SK-N-SH treated with all-trans-retinoic acid at 6 μM for 48 hours (cell line): Measurements from ENCODE around the gene RHOC.

Source experiments
- ARNTL ChIP-seq: fragments of 450-650 bp; formaldehyde crosslinking; IDR thresholded peaks from 2 replicates; pipeline ENCODE4 v1.5.0; 2020; ENCODE audit warnings: low read depth, mild to moderate bottlenecking, moderate library complexity, borderline replicate concordance
- BACH2 ChIP-seq: fragments of 250-450 bp; sonication (Bioruptor Pico); IDR thresholded peaks from 2 replicates; pipeline ENCODE4 v1.9.0; 2021; ENCODE audit warnings: mild to moderate bottlenecking, borderline replicate concordance
- ESRRG ChIP-seq: fragments of 250-450 bp; sonication (Bioruptor Pico); IDR thresholded peaks from 2 replicates; pipeline ENCODE4 v1.6.1; 2021; ENCODE audit warnings: mild to moderate bottlenecking
- GLIS3 ChIP-seq: fragments of 250-450 bp; sonication (Bioruptor Pico); IDR thresholded peaks from 2 replicates; pipeline ENCODE4 v1.5.0; 2020; ENCODE audit warnings: mild to moderate bottlenecking, moderate library complexity
- OSR1 ChIP-seq: fragments of 250-450 bp; sonication (Bioruptor Pico); IDR thresholded peaks from 2 replicates; pipeline ENCODE4 v1.8.0; 2022; ENCODE audit warnings: moderate library complexity, mild to moderate bottlenecking, inconsistent platforms
- PPARA ChIP-seq: fragments of 250-450 bp; sonication (Bioruptor Pico); IDR thresholded peaks from 2 replicates; pipeline ENCODE4 v1.5.0; 2020; ENCODE audit warnings: mild to moderate bottlenecking, borderline replicate concordance
- RARB ChIP-seq: fragments of 250-450 bp; sonication (Bioruptor Pico); IDR thresholded peaks from 2 replicates; pipeline ENCODE4 v1.8.0; 2021; ENCODE audit warnings: mild to moderate bottlenecking, moderate library complexity
- ZFP3 ChIP-seq: fragments of 250-450 bp; sonication (Bioruptor Pico); IDR thresholded peaks from 2 replicates; pipeline ENCODE4 v1.5.0; 2020; ENCODE audit warnings: mild to moderate bottlenecking, moderate library complexity
- ZFP30 ChIP-seq: fragments of 450-650 bp; formaldehyde crosslinking; IDR thresholded peaks from 2 replicates; pipeline ENCODE4 v1.5.0; 2022; ENCODE audit warnings: mild to moderate bottlenecking, moderate library complexity
- ZNF565 ChIP-seq: fragments of 450-650 bp; formaldehyde crosslinking; conservative IDR thresholded peaks from 2 replicates; pipeline ENCODE4 v1.5.0; 2020; ENCODE audit warnings: low read depth, mild to moderate bottlenecking, moderate library complexity
- TF ChIP-seq, protein P1 (sequence below): fragments of 250-450 bp; sonication (Bioruptor Pico); IDR thresholded peaks from 2 replicates; pipeline ENCODE4 v1.5.0; 2020; ENCODE audit warnings: mild to moderate bottlenecking, moderate library complexity
- TF ChIP-seq, protein P2 (sequence below): fragments of 250-450 bp; sonication (Bioruptor Pico); IDR thresholded peaks from 2 replicates; pipeline ENCODE4 v1.5.1; 2020; ENCODE audit warnings: low read depth, mild to moderate bottlenecking, moderate library complexity
- TF ChIP-seq, protein P3 (sequence below): fragments of 250-450 bp; sonication (Bioruptor Pico); IDR thresholded peaks from 2 replicates; pipeline ENCODE4 v1.8.0; 2020; ENCODE audit warnings: mild to moderate bottlenecking, moderate library complexity, borderline replicate concordance
- TF ChIP-seq, protein P4 (sequence below): fragments of 250-450 bp; sonication (Bioruptor Pico); IDR thresholded peaks from 2 replicates; pipeline ENCODE4 v1.8.0; 2021; ENCODE audit warnings: low read depth, mild to moderate bottlenecking, moderate library complexity, borderline replicate concordance

DNA sequence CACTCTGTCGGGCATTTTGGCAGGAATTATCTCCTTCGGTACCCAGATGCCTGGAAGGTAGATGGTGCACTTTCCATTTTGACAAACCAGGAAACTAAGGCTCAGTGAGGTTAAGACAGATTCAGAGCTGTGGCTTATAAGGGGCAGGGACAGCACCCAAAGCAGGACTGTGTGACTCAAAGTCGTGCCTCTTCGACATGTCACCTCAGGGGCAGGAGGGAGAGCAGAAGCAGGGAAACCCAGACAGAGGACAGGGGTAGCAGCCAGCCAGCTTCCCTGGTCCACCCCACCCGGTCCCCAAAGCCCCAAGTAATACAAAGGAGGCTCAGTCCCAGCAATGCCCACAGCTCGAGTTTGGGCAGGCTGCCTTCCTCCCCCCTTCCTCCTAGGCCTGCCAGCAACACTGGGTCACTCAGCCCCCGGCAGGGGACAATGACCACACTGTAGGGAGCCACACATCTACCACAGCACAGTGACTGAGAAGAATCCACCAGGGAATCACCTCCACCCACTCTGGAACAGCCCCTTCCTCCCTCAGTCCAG lies 2.5 kb downstream of the RHOC start:
- TF ChIP-seq BACH2 (CRISPR knock-in tag) (no peak), ZNF565 (CRISPR knock-in tag) (no peak), ZFP30 (CRISPR knock-in tag) (no peak), GLIS3 (CRISPR knock-in tag) (no peak), PPARA (CRISPR knock-in tag) (no peak), ARNTL (CRISPR knock-in tag) (no peak), ZFP3 (CRISPR knock-in tag) (no peak), RARB (CRISPR knock-in tag) (no peak), ESRRG (no peak), OSR1 (no peak)
- TF ChIP-seq, protein P1, sequence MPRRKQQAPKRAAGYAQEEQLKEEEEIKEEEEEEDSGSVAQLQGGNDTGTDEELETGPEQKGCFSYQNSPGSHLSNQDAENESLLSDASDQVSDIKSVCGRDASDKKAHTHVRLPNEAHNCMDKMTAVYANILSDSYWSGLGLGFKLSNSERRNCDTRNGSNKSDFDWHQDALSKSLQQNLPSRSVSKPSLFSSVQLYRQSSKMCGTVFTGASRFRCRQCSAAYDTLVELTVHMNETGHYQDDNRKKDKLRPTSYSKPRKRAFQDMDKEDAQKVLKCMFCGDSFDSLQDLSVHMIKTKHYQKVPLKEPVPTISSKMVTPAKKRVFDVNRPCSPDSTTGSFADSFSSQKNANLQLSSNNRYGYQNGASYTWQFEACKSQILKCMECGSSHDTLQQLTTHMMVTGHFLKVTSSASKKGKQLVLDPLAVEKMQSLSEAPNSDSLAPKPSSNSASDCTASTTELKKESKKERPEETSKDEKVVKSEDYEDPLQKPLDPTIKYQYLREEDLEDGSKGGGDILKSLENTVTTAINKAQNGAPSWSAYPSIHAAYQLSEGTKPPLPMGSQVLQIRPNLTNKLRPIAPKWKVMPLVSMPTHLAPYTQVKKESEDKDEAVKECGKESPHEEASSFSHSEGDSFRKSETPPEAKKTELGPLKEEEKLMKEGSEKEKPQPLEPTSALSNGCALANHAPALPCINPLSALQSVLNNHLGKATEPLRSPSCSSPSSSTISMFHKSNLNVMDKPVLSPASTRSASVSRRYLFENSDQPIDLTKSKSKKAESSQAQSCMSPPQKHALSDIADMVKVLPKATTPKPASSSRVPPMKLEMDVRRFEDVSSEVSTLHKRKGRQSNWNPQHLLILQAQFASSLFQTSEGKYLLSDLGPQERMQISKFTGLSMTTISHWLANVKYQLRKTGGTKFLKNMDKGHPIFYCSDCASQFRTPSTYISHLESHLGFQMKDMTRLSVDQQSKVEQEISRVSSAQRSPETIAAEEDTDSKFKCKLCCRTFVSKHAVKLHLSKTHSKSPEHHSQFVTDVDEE: no peak
- TF ChIP-seq, protein P2, sequence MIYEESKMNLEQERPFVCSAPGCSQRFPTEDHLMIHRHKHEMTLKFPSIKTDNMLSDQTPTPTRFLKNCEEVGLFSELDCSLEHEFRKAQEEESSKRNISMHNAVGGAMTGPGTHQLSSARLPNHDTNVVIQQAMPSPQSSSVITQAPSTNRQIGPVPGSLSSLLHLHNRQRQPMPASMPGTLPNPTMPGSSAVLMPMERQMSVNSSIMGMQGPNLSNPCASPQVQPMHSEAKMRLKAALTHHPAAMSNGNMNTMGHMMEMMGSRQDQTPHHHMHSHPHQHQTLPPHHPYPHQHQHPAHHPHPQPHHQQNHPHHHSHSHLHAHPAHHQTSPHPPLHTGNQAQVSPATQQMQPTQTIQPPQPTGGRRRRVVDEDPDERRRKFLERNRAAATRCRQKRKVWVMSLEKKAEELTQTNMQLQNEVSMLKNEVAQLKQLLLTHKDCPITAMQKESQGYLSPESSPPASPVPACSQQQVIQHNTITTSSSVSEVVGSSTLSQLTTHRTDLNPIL (CRISPR knock-in tag): no peak
- TF ChIP-seq, protein P3, sequence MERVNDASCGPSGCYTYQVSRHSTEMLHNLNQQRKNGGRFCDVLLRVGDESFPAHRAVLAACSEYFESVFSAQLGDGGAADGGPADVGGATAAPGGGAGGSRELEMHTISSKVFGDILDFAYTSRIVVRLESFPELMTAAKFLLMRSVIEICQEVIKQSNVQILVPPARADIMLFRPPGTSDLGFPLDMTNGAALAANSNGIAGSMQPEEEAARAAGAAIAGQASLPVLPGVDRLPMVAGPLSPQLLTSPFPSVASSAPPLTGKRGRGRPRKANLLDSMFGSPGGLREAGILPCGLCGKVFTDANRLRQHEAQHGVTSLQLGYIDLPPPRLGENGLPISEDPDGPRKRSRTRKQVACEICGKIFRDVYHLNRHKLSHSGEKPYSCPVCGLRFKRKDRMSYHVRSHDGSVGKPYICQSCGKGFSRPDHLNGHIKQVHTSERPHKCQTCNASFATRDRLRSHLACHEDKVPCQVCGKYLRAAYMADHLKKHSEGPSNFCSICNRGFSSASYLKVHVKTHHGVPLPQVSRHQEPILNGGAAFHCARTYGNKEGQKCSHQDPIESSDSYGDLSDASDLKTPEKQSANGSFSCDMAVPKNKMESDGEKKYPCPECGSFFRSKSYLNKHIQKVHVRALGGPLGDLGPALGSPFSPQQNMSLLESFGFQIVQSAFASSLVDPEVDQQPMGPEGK (CRISPR knock-in tag): no peak
- TF ChIP-seq, protein P4, sequence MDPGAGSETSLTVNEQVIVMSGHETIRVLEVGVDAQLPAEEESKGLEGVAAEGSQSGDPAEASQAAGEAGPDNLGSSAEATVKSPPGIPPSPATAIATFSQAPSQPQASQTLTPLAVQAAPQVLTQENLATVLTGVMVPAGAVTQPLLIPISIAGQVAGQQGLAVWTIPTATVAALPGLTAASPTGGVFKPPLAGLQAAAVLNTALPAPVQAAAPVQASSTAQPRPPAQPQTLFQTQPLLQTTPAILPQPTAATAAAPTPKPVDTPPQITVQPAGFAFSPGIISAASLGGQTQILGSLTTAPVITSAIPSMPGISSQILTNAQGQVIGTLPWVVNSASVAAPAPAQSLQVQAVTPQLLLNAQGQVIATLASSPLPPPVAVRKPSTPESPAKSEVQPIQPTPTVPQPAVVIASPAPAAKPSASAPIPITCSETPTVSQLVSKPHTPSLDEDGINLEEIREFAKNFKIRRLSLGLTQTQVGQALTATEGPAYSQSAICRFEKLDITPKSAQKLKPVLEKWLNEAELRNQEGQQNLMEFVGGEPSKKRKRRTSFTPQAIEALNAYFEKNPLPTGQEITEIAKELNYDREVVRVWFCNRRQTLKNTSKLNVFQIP (CRISPR knock-in tag): no peak
